ENCODE results near the gene ATP11A.

ATP11A gene

GRCh38 chr13:112715210-112715609 is 25.4 kb downstream of the ATP11A start:
- Histone ChIP-seq H3K4me2 (ENCODE audit: low read length, poor library complexity, severe bottlenecking) (no peak overlapping the region), H3K23ac (ENCODE audit: low read length in 2 of 2) (no peak overlapping the region), H2BK12ac (ENCODE audit: low read length in 2 of 2) (no peak overlapping the region), H3K9ac (ENCODE audit: low read length) (no peak overlapping the region), H3K4me3 (ENCODE audit: insufficient read depth in 1 of 2, low read depth in 1 of 2, low read length in 2 of 2) (no peak overlapping the region), H3K27ac (ENCODE audit: low read length, poor library complexity, severe bottlenecking) (no peak overlapping the region), H3K14ac (ENCODE audit: low read length in 2 of 2) (no peak overlapping the region), H4K8ac (ENCODE audit: low read length) (no peak overlapping the region), H3K18ac (ENCODE audit: low read depth in 1 of 2, low read length in 2 of 2) (no peak overlapping the region), H3K4ac (ENCODE audit: low read depth in 1 of 2, low read length in 2 of 2) (no peak overlapping the region), H2BK5ac (ENCODE audit: low read depth, low read length, poor library complexity, severe bottlenecking) (no peak overlapping the region), H3K4me1 (ENCODE audit: control insufficient read depth, insufficient read depth, low read depth, low read length) (peaks cover 16% of the 10 kb centered on the region), H2AK5ac (ENCODE audit: low read length, severe bottlenecking) (no peak overlapping the region), H4K91ac (ENCODE audit: low read length) (no peak overlapping the region), H2BK15ac (ENCODE audit: low read depth, poor library complexity, severe bottlenecking) (no peak overlapping the region), H3K9me3 (ENCODE audit: control insufficient read depth, low read length) (no peaks in the 10 kb centered on the region), H3K27me3 (ENCODE audit: control insufficient read depth in 1 of 2, insufficient read depth in 1 of 2, low read length in 2 of 2) (no peaks in the 10 kb centered on the region), H2AFZ (ENCODE audit: low read depth, low read length) (no peak overlapping the region), H3K79me1 (replicated peaks; ENCODE audit: low read length, poor library complexity, severe bottlenecking) (peaks cover 46% of the 10 kb centered on the region), H2BK120ac (ENCODE audit: low read depth, low read length) (no peak overlapping the region), H3K36me3 (ENCODE audit: control insufficient read depth in 1 of 2, insufficient read depth in 2 of 2, low read depth in 1 of 2, low read length in 2 of 2) (peaks cover 0 to 8% of the 10 kb centered on the region in 2 experiments)
- 81% methylated on average over 5 of the region's 5 CpGs for WGBS
- DNase-seq: no peak

- Histone ChIP-seq H3K23ac (ENCODE audit: low read length in 2 of 2) (no peak overlapping the region), H3K9ac (ENCODE audit: low read length) (no peak overlapping the region), H2BK120ac (ENCODE audit: low read depth, low read length) (no peak overlapping the region), H4K8ac (ENCODE audit: low read length) (no peak overlapping the region), H3K4me1 (ENCODE audit: control insufficient read depth, insufficient read depth, low read depth, low read length) (peaks cover 16% of the 10 kb centered on the region), H3K4ac (ENCODE audit: low read depth in 1 of 2, low read length in 2 of 2) (no peak overlapping the region), H3K4me3 (ENCODE audit: insufficient read depth in 1 of 2, low read depth in 1 of 2, low read length in 2 of 2) (no peak overlapping the region), H2BK5ac (ENCODE audit: low read depth, low read length, poor library complexity, severe bottlenecking) (no peak overlapping the region), H2AFZ (ENCODE audit: low read depth, low read length) (no peak overlapping the region), H3K27me3 (ENCODE audit: control insufficient read depth in 1 of 2, insufficient read depth in 1 of 2, low read length in 2 of 2) (no peaks in the 10 kb centered on the region), H3K4me2 (ENCODE audit: low read length, poor library complexity, severe bottlenecking) (no peak overlapping the region), H2BK12ac (ENCODE audit: low read length in 2 of 2) (peak overlapping the region in 1 of 2 experiments; percentile 7), H3K79me1 (replicated peaks; ENCODE audit: low read length, poor library complexity, severe bottlenecking) (peaks cover 45% of the 10 kb centered on the region), H4K91ac (ENCODE audit: low read length) (no peak overlapping the region), H2BK15ac (ENCODE audit: low read depth, poor library complexity, severe bottlenecking) (no peak overlapping the region), H3K27ac (ENCODE audit: low read length, poor library complexity, severe bottlenecking) (no peak overlapping the region), H3K18ac (ENCODE audit: low read depth in 1 of 2, low read length in 2 of 2) (no peak overlapping the region), H3K9me3 (ENCODE audit: control insufficient read depth, low read length) (no peaks in the 10 kb centered on the region), H2AK5ac (ENCODE audit: low read length, severe bottlenecking) (no peak overlapping the region), H3K14ac (ENCODE audit: low read length in 2 of 2) (no peak overlapping the region), H3K36me3 (ENCODE audit: control insufficient read depth in 1 of 2, insufficient read depth in 2 of 2, low read depth in 1 of 2, low read length in 2 of 2) (peaks cover 0 to 8% of the 10 kb centered on the region in 2 experiments)
- 80% methylated on average over 12 of the region's 13 CpGs for WGBS
- no peak for DNase-seq
These were observed 26.1 kb downstream of the ATP11A start for GRCh38 chr13:112715715-112716460.

- Histone ChIP-seq H3K23ac (ENCODE audit: low read length in 2 of 2) (no peak overlapping the region), H2AFZ (ENCODE audit: low read depth, low read length) (no peak overlapping the region), H3K27me3 (ENCODE audit: control insufficient read depth in 1 of 2, insufficient read depth in 1 of 2, low read length in 2 of 2) (no peaks in the 10 kb centered on the region), H3K4me1 (ENCODE audit: control insufficient read depth, insufficient read depth, low read depth, low read length) (peaks cover 13% of the 10 kb centered on the region), H4K8ac (ENCODE audit: low read length) (no peak overlapping the region), H3K79me1 (replicated peaks; ENCODE audit: low read length, poor library complexity, severe bottlenecking) (peaks cover 43% of the 10 kb centered on the region), H3K9ac (ENCODE audit: low read length) (no peak overlapping the region), H2BK120ac (ENCODE audit: low read depth, low read length) (no peak overlapping the region), H3K27ac (ENCODE audit: low read length, poor library complexity, severe bottlenecking) (no peak overlapping the region), H3K4me2 (ENCODE audit: low read length, poor library complexity, severe bottlenecking) (no peak overlapping the region), H3K4me3 (ENCODE audit: insufficient read depth in 1 of 2, low read depth in 1 of 2, low read length in 2 of 2) (no peak overlapping the region), H3K14ac (ENCODE audit: low read length in 2 of 2) (no peak overlapping the region), H2AK5ac (ENCODE audit: low read length, severe bottlenecking) (no peak overlapping the region), H2BK12ac (ENCODE audit: low read length in 2 of 2) (no peak overlapping the region), H2BK5ac (ENCODE audit: low read depth, low read length, poor library complexity, severe bottlenecking) (no peak overlapping the region), H2BK15ac (ENCODE audit: low read depth, poor library complexity, severe bottlenecking) (no peak overlapping the region), H3K9me3 (ENCODE audit: control insufficient read depth, low read length) (no peaks in the 10 kb centered on the region), H3K4ac (ENCODE audit: low read depth in 1 of 2, low read length in 2 of 2) (no peak overlapping the region), H3K18ac (ENCODE audit: low read depth in 1 of 2, low read length in 2 of 2) (no peak overlapping the region), H3K36me3 (ENCODE audit: control insufficient read depth in 1 of 2, insufficient read depth in 2 of 2, low read depth in 1 of 2, low read length in 2 of 2) (peaks cover 0 to 8% of the 10 kb centered on the region in 2 experiments), H4K91ac (ENCODE audit: low read length) (peak overlapping the region; percentile 37)
- DNase-seq: no peak
- 98% methylated on average over 13 of the region's 13 CpGs for WGBS
These were observed 26.6 kb downstream of the ATP11A start for GRCh38 chr13:112716461-112716820.

- no peaks in the 10 kb centered on the region for H3K9me3 ChIP-seq (ENCODE audit: control insufficient read depth, low read length)
- peak overlapping the region; percentile 37 for H4K91ac ChIP-seq (ENCODE audit: low read length)
- no peak overlapping the region for H2AFZ ChIP-seq (ENCODE audit: low read depth, low read length)
- H3K23ac ChIP-seq (ENCODE audit: low read length in 2 of 2): no peak overlapping the region
- H3K4me3 ChIP-seq (ENCODE audit: insufficient read depth in 1 of 2, low read depth in 1 of 2, low read length in 2 of 2): no peak overlapping the region
- H2BK12ac ChIP-seq (ENCODE audit: low read length in 2 of 2): no peak overlapping the region
- no peak overlapping the region for H3K27ac ChIP-seq (ENCODE audit: low read length, poor library complexity, severe bottlenecking)
- no peak overlapping the region for H3K14ac ChIP-seq (ENCODE audit: low read length in 2 of 2)
- no peak overlapping the region for H2BK5ac ChIP-seq (ENCODE audit: low read depth, low read length, poor library complexity, severe bottlenecking)
- H3K4me1 ChIP-seq (ENCODE audit: control insufficient read depth, insufficient read depth, low read depth, low read length): peaks cover 10% of the 10 kb centered on the region
- no peak overlapping the region for H3K18ac ChIP-seq (ENCODE audit: low read depth in 1 of 2, low read length in 2 of 2)
- no peak overlapping the region for H2AK5ac ChIP-seq (ENCODE audit: low read length, severe bottlenecking)
- no peak overlapping the region for H3K4me2 ChIP-seq (ENCODE audit: low read length, poor library complexity, severe bottlenecking)
- no peak overlapping the region for H2BK120ac ChIP-seq (ENCODE audit: low read depth, low read length)
- WGBS: 96% methylated on average over 9 of the region's 14 CpGs
- H2BK15ac ChIP-seq (ENCODE audit: low read depth, poor library complexity, severe bottlenecking): no peak overlapping the region
- H3K4ac ChIP-seq (ENCODE audit: low read depth in 1 of 2, low read length in 2 of 2): no peak overlapping the region
- no peak for DNase-seq
- no peaks in the 10 kb centered on the region for H3K27me3 ChIP-seq (ENCODE audit: control insufficient read depth in 1 of 2, insufficient read depth in 1 of 2, low read length in 2 of 2)
- peaks cover 0 to 8% of the 10 kb centered on the region in 2 experiments for H3K36me3 ChIP-seq (ENCODE audit: control insufficient read depth in 1 of 2, insufficient read depth in 2 of 2, low read depth in 1 of 2, low read length in 2 of 2)
- H4K8ac ChIP-seq (ENCODE audit: low read length): peak overlapping the region; percentile 19
- no peak overlapping the region for H3K9ac ChIP-seq (ENCODE audit: low read length)
- peaks cover 43% of the 10 kb centered on the region for H3K79me1 ChIP-seq (replicated peaks; ENCODE audit: low read length, poor library complexity, severe bottlenecking)
These were observed 27.1 kb downstream of the ATP11A start for GRCh38 chr13:112716841-112717520.

Data from mesenchymal stem cell (in vitro differentiated cells and primary cell).